GM12878 (cell line): Measurements from ENCODE around the gene KRTAP2-1. TPM values are rescaled to one million over a fixed set of nuclear protein-coding genes. Genes with fewer than 3 reads are reported as not detected.
"Not testable (repeated sequence)": the region's sequence is repeated elsewhere in the genome, so short reads cannot be mapped to it uniquely, and the experiment has no call there.

Source experiments
- ATAC-seq: fragments of 200-7000 bp; cut with Tn5 transposase; 3 replicates; pipeline ENCODE4 v1.9.1; 2020; ENCODE audit warnings: mild to moderate bottlenecking, moderate library complexity
- BruUV-seq: library from RNA; stranded (reverse); fragments of 400-500 nt; replicated peaks from 2 replicates; lab custom pipeline; 2021; lab: Mats Ljungman, UMichigan
- CTCF ChIA-PET: fragments of 300-600 bp; sonication (Branson Sonifier 250); formaldehyde crosslinking; extraction: SDS; loops from one replicate; lab custom pipeline; 2021; ENCODE audit warnings: inconsistent platforms; lab: Yijun Ruan, JAX
- POLR2A ChIA-PET: fragments of 350-600 bp; formaldehyde crosslinking; extraction: SDS; loops from one replicate; lab custom pipeline; 2021; ENCODE audit warnings: inconsistent platforms; lab: Charles Lee
- RAD21 ChIA-PET: fragments of 300-600 bp; sonication (Branson Sonifier 250); formaldehyde crosslinking; loops from one replicate; lab custom pipeline; 2023; ENCODE audit warnings: antibody characterized with exemption; ENCODE audit not compliant: unreplicated experiment; lab: Charles Lee
- SMC1A ChIA-PET: fragments of 300-600 bp; sonication (Branson Sonifier 250); formaldehyde crosslinking; loops from one replicate; lab custom pipeline; 2023; ENCODE audit not compliant: unreplicated experiment, uncharacterized antibody; lab: Charles Lee
- DNase-seq: peaks from one replicate; pipeline ENCODE4 v3.0.0-alpha.2; 2011; ENCODE audit warnings: low read depth, low spot score
- FAIRE-seq: peaks from 3 replicates; lab custom pipeline; 2011; peaks lifted over from hg19 to GRCh38; lab: Jason Lieb, UNC
- H2AFZ ChIP-seq: 2 replicates; pipeline ENCODE4 v1.6.0; 2011; ENCODE audit warnings: low read depth, low read length, control low read depth; ENCODE audit not compliant: control insufficient read depth
- H3K27ac ChIP-seq: 2 replicates; pipeline ENCODE4 v1.5.1; 2011; ENCODE audit warnings: control low read depth; ENCODE audit not compliant: control insufficient read depth, insufficient read depth
- H3K27me3 ChIP-seq, 2 experiments: replicated peaks in 1 of 2; 2 replicates each; pipeline versions ENCODE4 v1.6.0 to v1.6.1; 2011; ENCODE audit warnings: low read length in 1 of 2; ENCODE audit not compliant: control insufficient read depth in 2 of 2, insufficient read depth in 2 of 2
- H3K36me3 ChIP-seq, 2 experiments: 2 replicates each; pipeline ENCODE4 v1.5.1; 2011; ENCODE audit warnings: low read length in 1 of 2; ENCODE audit not compliant: control insufficient read depth in 2 of 2, insufficient read depth in 2 of 2
- H3K4me1 ChIP-seq: 2 replicates; pipeline ENCODE4 v1.6.1; 2011; ENCODE audit warnings: mild to moderate bottlenecking, low read length, moderate library complexity, mixed read lengths; ENCODE audit not compliant: control insufficient read depth, insufficient read depth
- H3K4me2 ChIP-seq: 2 replicates; pipeline ENCODE4 v1.6.0; 2011; ENCODE audit warnings: control low read depth; ENCODE audit not compliant: control insufficient read depth, insufficient read depth
- H3K4me3 ChIP-seq: fragments of 200-600 bp; sonication (generic); 2 replicates; pipeline ENCODE4 v1.5.1; 2016
- H3K79me2 ChIP-seq: 2 replicates; pipeline ENCODE4 v1.6.0; 2011; ENCODE audit warnings: low read length; ENCODE audit not compliant: control insufficient read depth, insufficient read depth
- H3K9ac ChIP-seq: 2 replicates; pipeline ENCODE4 v1.8.0; 2011; ENCODE audit warnings: low read length, control low read depth, mixed read lengths; ENCODE audit not compliant: control insufficient read depth, insufficient read depth
- H3K9me3 ChIP-seq: replicated peaks from 3 replicates; pipeline ENCODE4 v1.5.1; 2011; ENCODE audit warnings: mild to moderate bottlenecking, low read length; ENCODE audit not compliant: control insufficient read depth, insufficient read depth
- H4K20me1 ChIP-seq: 2 replicates; pipeline ENCODE4 v1.6.0; 2011; ENCODE audit not compliant: control insufficient read depth, insufficient read depth
- BACH1 ChIP-seq: fragments of 450-650 bp; IDR thresholded peaks from 2 replicates; pipeline ENCODE4 v1.6.1; 2017; ENCODE audit warnings: mild to moderate bottlenecking, borderline replicate concordance
- NR2C1 ChIP-seq: fragments of 450-650 bp; IDR thresholded peaks from 2 replicates; pipeline ENCODE4 v1.6.1; 2017; ENCODE audit warnings: antibody characterized with exemption, mild to moderate bottlenecking, moderate library complexity
- WGBS: methylation state at CpG from one replicate; pipeline ENCODE4 v1.1.6; 2016; ENCODE audit warnings: low lambda C conversion rate; ENCODE audit not compliant: insufficient replicate concordance, insufficient coverage; ENCODE audit errors: missing lambda C conversion rate; 5-methylcytosine and 5-hydroxymethylcytosine counted together
- in situ Hi-C: fragments of 300-500 bp; cut with MboI; formaldehyde crosslinking; loops from 9 replicates; pipeline ENCODE4 v1.14.3; 2018; ENCODE audit warnings: mixed read lengths
- intact Hi-C: fragments of 100-400 bp; cut with micrococcal nuclease; formaldehyde crosslinking; loops from one replicate; pipeline ENCODE4 v1.14.2; 2022; ENCODE audit not compliant: unreplicated experiment
- polyA plus RNA-seq, 11 experiments: library from polyadenylated mRNA; depleted of rRNA in 4 of 11; unstranded in 6 of 11; stranded (reverse) in 5 of 11; fragments of >200 nt; fragmentation: Nextera tagmentation in 4 of 11; fragmentation: Illumina TruSeq in 1 of 11; extraction: Ambion mirVana in 4 of 11; extraction: Trizol in 1 of 11; gene quantifications; 1 replicate in 1 of 11; 2 replicates in 10 of 11; pipeline versions ENCODE4 v1.2.1 to v1.2.3, GENCODE V29; 2011 to 2016; ENCODE audit warnings: inconsistent platforms in 2 of 11, missing spikeins in 2 of 11, low read depth in 1 of 11
- total RNA-seq, 4 experiments: library from RNA; depleted of rRNA in 3 of 4; stranded (reverse); fragments of >200 nt in 3 of 4; fragmentation: Illumina TruSeq in 1 of 4; extraction: Trizol in 1 of 4; gene quantifications; 2 replicates each; pipeline versions ENCODE4 v1.2.1 to v1.2.3, GENCODE V29; 2013 to 2021

KRTAP2-1 gene
- total and polyA plus RNA-seq, 10 of the 15 experiments (the other 5 are each of a cell fraction or from before 2014, with no cell fraction given), result not detected

- Histone ChIP-seq H4K20me1 (no peaks in the 10 kb centered on the region), H2AFZ (no peak overlapping the region), H3K27ac (no peak overlapping the region), H3K9me3 (no peaks in the 10 kb centered on the region), H3K27me3 (no peaks in the 10 kb centered on the region), H3K9ac (no peak overlapping the region), H3K36me3 (no peaks in the 10 kb centered on the region), H3K4me3 (no peak overlapping the region), H3K4me1 (no peaks in the 10 kb centered on the region), H3K79me2 (no peaks in the 10 kb centered on the region), H3K4me2 (no peak overlapping the region)
- no TSS peak for BruUV-seq
- WGBS, result 38% methylated on average over 2 of the region's 2 CpGs
- ChIA-PET RAD21 (no interaction called here), POLR2A (no interaction called here), CTCF (no interaction called here), SMC1A (no interaction called here)
- TF ChIP-seq BACH1 (no peak), NR2C1 (no peak)
- DNase-seq (no peak), ATAC-seq (no peak), FAIRE-seq (no peak)
- in situ Hi-C loops (no loop called here), intact Hi-C loops (no loop called here)
Observed at GRCh38 chr17:41037853-41038350, 9.2 kb downstream of the KRTAP2-1 start.

DNA sequence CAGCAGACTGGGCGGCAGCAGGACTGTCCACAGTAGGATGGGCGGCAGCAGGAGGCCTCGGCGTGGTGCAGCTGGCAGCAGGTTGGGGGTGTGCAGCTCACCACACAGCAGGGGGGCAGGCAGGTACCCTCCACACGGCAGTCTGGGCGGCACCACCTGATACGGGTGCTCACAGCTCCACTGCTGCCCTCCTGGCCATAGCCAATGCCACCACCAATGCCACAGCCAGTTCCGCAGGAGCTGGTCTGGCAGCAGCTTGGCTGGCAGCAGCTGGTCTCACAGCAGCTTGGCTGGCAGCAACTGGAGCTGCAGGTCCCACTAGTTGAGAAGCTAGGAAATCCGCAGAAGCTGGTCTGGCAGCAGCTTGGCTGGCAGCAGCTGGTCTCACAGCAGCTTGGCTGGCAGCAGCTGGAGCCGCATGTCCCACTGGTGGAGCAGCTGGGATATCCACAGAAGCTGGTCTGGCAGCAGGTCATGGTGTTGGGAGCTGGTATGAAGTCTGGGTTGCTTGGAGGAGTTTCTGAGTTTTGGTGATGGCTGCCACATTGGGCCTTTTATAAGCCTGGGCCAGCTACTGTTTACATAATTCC lies 12.7 kb downstream of the KRTAP2-1 start, which contains the start of gene KRTAP1-3:
TSS of gene KRTAP1-3 (minus strand) at position 529 of the 590 bp plus-strand sequence. CDS start at position 476, 53 bp downstream.
- DNase-seq, in situ Hi-C loops, H3K27ac ChIP-seq, BruUV-seq, H3K9me3 ChIP-seq, H3K4me2 ChIP-seq, ATAC-seq, H3K27me3 ChIP-seq, H3K4me3 ChIP-seq, H3K4me1 ChIP-seq, CTCF ChIA-PET, POLR2A ChIA-PET, FAIRE-seq, H3K36me3 ChIP-seq, SMC1A ChIA-PET, H3K79me2 ChIP-seq, H3K9ac ChIP-seq, H2AFZ ChIP-seq, H4K20me1 ChIP-seq, RAD21 ChIA-PET, intact Hi-C loops: not testable (repeated sequence)
- 38% methylated on average over 10 of the region's 10 CpGs for WGBS
